Activated B cell treated with CpG ODN at 0.5 μM for 24 hours (primary cell): ENCODE results near the gene FAXDC2. TPM values are rescaled to one million over a fixed set of nuclear protein-coding genes. Genes with fewer than 3 reads are reported as not detected.
"Not testable (repeated sequence)": the region's sequence is repeated elsewhere in the genome, so short reads cannot be mapped to it uniquely, and the experiment has no call there.

Source experiments
- ATAC-seq: fragments of 200-7000 bp; cut with Tn5 transposase; one replicate; pipeline ENCODE4 v1.10.0; 2021; ENCODE audit warnings: low read depth, mild to moderate bottlenecking, moderate library complexity
- CTCF ChIA-PET: fragments of 350-600 bp; sonication (Branson Sonifier 250); formaldehyde crosslinking; loops from one replicate; lab custom pipeline; 2021; ENCODE audit warnings: antibody characterized with exemption; lab: Charles Lee
- POLR2A ChIA-PET: fragments of 350-600 bp; sonication (Branson Sonifier 250); formaldehyde crosslinking; loops from one replicate; lab custom pipeline; 2021; ENCODE audit warnings: antibody characterized with exemption; lab: Charles Lee
- DNase-seq: peaks from one replicate; pipeline ENCODE4 v3.0.0; 2022
- H3K27ac Mint-ChIP-seq: one replicate; pipeline ENCODE4 v1.8.0; 2020; ENCODE audit warnings: mixed read lengths
- H3K27me3 Mint-ChIP-seq: one replicate; pipeline ENCODE4 v1.8.0; 2021; ENCODE audit warnings: mixed read lengths
- H3K36me3 Mint-ChIP-seq: one replicate; pipeline ENCODE4 v1.8.0; 2021; ENCODE audit warnings: low read depth, mixed read lengths
- H3K4me1 Mint-ChIP-seq: one replicate; pipeline ENCODE4 v1.8.0; 2021; ENCODE audit warnings: mixed read lengths
- H3K4me3 Mint-ChIP-seq: one replicate; pipeline ENCODE4 v1.8.0; 2020; ENCODE audit warnings: mild to moderate bottlenecking, mixed read lengths
- H3K9me3 Mint-ChIP-seq: one replicate; pipeline ENCODE4 v1.8.0; 2020; ENCODE audit warnings: mixed read lengths
- CTCF ChIP-seq: fragments of 200-600 bp; IDR thresholded peaks from one replicate; pipeline ENCODE4 v1.8.0; 2022; ENCODE audit warnings: antibody characterized with exemption, mild to moderate bottlenecking
- intact Hi-C: fragments of 100-400 bp; cut with micrococcal nuclease; formaldehyde crosslinking; loops from one replicate; pipeline ENCODE4 v1.15.1; 2024
- total RNA-seq: library from RNA; stranded (reverse); gene quantifications from 2 replicates; pipeline ENCODE4 v1.2.3, GENCODE V29; 2022

FAXDC2 gene
- total RNA-seq, 1 donor from 2014 or later = not detected

- TF ChIP-seq CTCF = no peak
- POLR2A ChIA-PET = no interaction called here
- no peak overlapping the region for H3K27ac Mint-ChIP-seq
These were observed 26.3 kb downstream of the FAXDC2 start for GRCh38 chr5:154824070-154824469.

GRCh38 chr5:154823605-154824004, 26.8 kb downstream of the FAXDC2 start:
- intact Hi-C loops = no loop called here
- Mint-ChIP-seq H3K27me3 (no peaks in the 10 kb centered on the region), H3K9me3 (no peaks in the 10 kb centered on the region), H3K27ac (no peak overlapping the region), H3K4me3 (no peak overlapping the region), H3K36me3 (peaks cover 19% of the 10 kb centered on the region), H3K4me1 (no peaks in the 10 kb centered on the region)
- ATAC-seq (no peak), DNase-seq (no peak)
- no peak for TF ChIP-seq CTCF
- CTCF ChIA-PET = no interaction called here
- POLR2A ChIA-PET = interaction anchor here (0.6 kb wide), 1 partner anchor 18 kb away, joined by 3 read pairs; no protein-coding TSS in a partner anchor

More at GRCh38 chr5:154824070-154824469, 26.3 kb downstream of the FAXDC2 start:
- H3K4me3 Mint-ChIP-seq = no peak overlapping the region
- H3K27me3 Mint-ChIP-seq = no peaks in the 10 kb centered on the region
- H3K9me3 Mint-ChIP-seq = no peaks in the 10 kb centered on the region
- CTCF ChIA-PET = no interaction called here
- no peaks in the 10 kb centered on the region for H3K4me1 Mint-ChIP-seq
- H3K36me3 Mint-ChIP-seq = peaks cover 15% of the 10 kb centered on the region
- no peak for DNase-seq
- intact Hi-C loops = no loop called here
- no peak for ATAC-seq

- H3K27ac Mint-ChIP-seq, CTCF ChIA-PET, H3K27me3 Mint-ChIP-seq, H3K4me1 Mint-ChIP-seq, DNase-seq, intact Hi-C loops, H3K4me3 Mint-ChIP-seq, H3K9me3 Mint-ChIP-seq, ATAC-seq: not testable (repeated sequence)
- peaks cover 24% of the 10 kb centered on the region for H3K36me3 Mint-ChIP-seq
- POLR2A ChIA-PET = interaction anchor here (0.6 kb wide), 1 partner anchor 19 kb away, joined by 3 read pairs; no protein-coding TSS in a partner anchor
These were observed 27.5 kb downstream of the FAXDC2 start for GRCh38 chr5:154822896-154823295.

GRCh38 chr5:154820383-154820782, 30.0 kb downstream of the FAXDC2 start:
- ATAC-seq = no peak
- POLR2A ChIA-PET = no interaction called here
- DNase-seq = no peak
- TF ChIP-seq CTCF = no peak
- Mint-ChIP-seq H3K4me1 (no peaks in the 10 kb centered on the region), H3K9me3 (no peaks in the 10 kb centered on the region), H3K36me3 (peaks cover 46% of the 10 kb centered on the region), H3K27ac (no peak overlapping the region), H3K4me3 (no peak overlapping the region), H3K27me3 (no peaks in the 10 kb centered on the region)
- CTCF ChIA-PET = no interaction called here
- intact Hi-C loops = no loop called here

GRCh38 chr5:154819546-154819945, 30.9 kb downstream of the FAXDC2 start:
- no peak overlapping the region for H3K27ac Mint-ChIP-seq
- intact Hi-C loops = loop anchor here (10.0 kb wide), 1 partner anchor 375 kb away; the partner anchor contains the start of gene SAP30L

More at GRCh38 chr5:154819546-154819945, 30.9 kb downstream of the FAXDC2 start:
- no peaks in the 10 kb centered on the region for H3K9me3 Mint-ChIP-seq
- DNase-seq (no peak), ATAC-seq (no peak)
- POLR2A ChIA-PET = no interaction called here
- no peaks in the 10 kb centered on the region for H3K27me3 Mint-ChIP-seq
- no peak for TF ChIP-seq CTCF
- H3K4me1 Mint-ChIP-seq = peaks cover 3% of the 10 kb centered on the region
- peaks cover 54% of the 10 kb centered on the region for H3K36me3 Mint-ChIP-seq
- CTCF ChIA-PET = no interaction called here
- no peak overlapping the region for H3K4me3 Mint-ChIP-seq
